ENCODE results near the gene GOLGA6L10. TPM values are rescaled to one million over a fixed set of nuclear protein-coding genes. Genes with fewer than 3 reads are reported as not detected.
"Not testable (repeated sequence)": the region's sequence is repeated elsewhere in the genome, so short reads cannot be mapped to it uniquely, and the experiment has no call there.

GOLGA6L10 gene
- 0.54 TPM for total RNA-seq

- not testable (repeated sequence) for DNase-seq (ENCODE audit: low read depth in 2 of 3, low spot score in 2 of 3)
Measured at GRCh38 chr15:82349375-82349774, at the start of gene GOLGA6L10. GOLGA6L10 (minus strand) TSS chr15:82349475; CDS start chr15:82349375, 100 bp downstream.

- DNase-seq (ENCODE audit: low read depth in 2 of 3, low spot score in 2 of 3): no peak
Measured at GRCh38 chr15:82398785-82399184, 49.5 kb upstream of the GOLGA6L10 start.

GRCh38 chr15:82397817-82398216 lies 48.5 kb upstream of the GOLGA6L10 start:
- DNase-seq (ENCODE audit: low read depth in 2 of 3, low spot score in 2 of 3): no peak

- not testable (repeated sequence) for DNase-seq (ENCODE audit: low read depth in 2 of 3, low spot score in 2 of 3)
Measured at GRCh38 chr15:82395788-82396187, 46.5 kb upstream of the GOLGA6L10 start.

- DNase-seq (ENCODE audit: low read depth in 2 of 3, low spot score in 2 of 3): no peak
Measured at GRCh38 chr15:82393671-82394070, 44.4 kb upstream of the GOLGA6L10 start.

- DNase-seq (ENCODE audit: low read depth in 2 of 3, low spot score in 2 of 3): not testable (repeated sequence)
Measured at GRCh38 chr15:82392077-82392476, 42.8 kb upstream of the GOLGA6L10 start.

GRCh38 chr15:82390152-82390551 lies 40.9 kb upstream of the GOLGA6L10 start:
- not testable (repeated sequence) for DNase-seq (ENCODE audit: low read depth in 2 of 3, low spot score in 2 of 3)

- not testable (repeated sequence) for DNase-seq (ENCODE audit: low read depth in 2 of 3, low spot score in 2 of 3)
Measured at GRCh38 chr15:82387209-82387608, 37.9 kb upstream of the GOLGA6L10 start.

- DNase-seq (ENCODE audit: low read depth in 2 of 3, low spot score in 2 of 3): not testable (repeated sequence)
Measured at GRCh38 chr15:82381330-82381955, 32.2 kb upstream of the GOLGA6L10 start.

GRCh38 chr15:82379552-82379951 lies 30.3 kb upstream of the GOLGA6L10 start:
- DNase-seq (ENCODE audit: low read depth in 2 of 3, low spot score in 2 of 3): not testable (repeated sequence)

GRCh38 chr15:82373661-82374060 lies 24.4 kb upstream of the GOLGA6L10 start:
- not testable (repeated sequence) for DNase-seq (ENCODE audit: low read depth in 2 of 3, low spot score in 2 of 3)

- no peak for DNase-seq (ENCODE audit: low read depth in 2 of 3, low spot score in 2 of 3)
Measured at GRCh38 chr15:82371656-82372055, 22.4 kb upstream of the GOLGA6L10 start.

GRCh38 chr15:82367790-82368189 lies 18.5 kb upstream of the GOLGA6L10 start:
- DNase-seq (ENCODE audit: low read depth in 2 of 3, low spot score in 2 of 3): not testable (repeated sequence)

- DNase-seq (ENCODE audit: low read depth in 2 of 3, low spot score in 2 of 3): not testable (repeated sequence)
Measured at GRCh38 chr15:82365692-82366323, 16.5 kb upstream of the GOLGA6L10 start.

- not testable (repeated sequence) for DNase-seq (ENCODE audit: low read depth in 2 of 3, low spot score in 2 of 3)
Measured at GRCh38 chr15:82364548-82364947, 15.3 kb upstream of the GOLGA6L10 start.

- not testable (repeated sequence) for DNase-seq (ENCODE audit: low read depth in 2 of 3, low spot score in 2 of 3)
Measured at GRCh38 chr15:82362790-82363189, 13.5 kb upstream of the GOLGA6L10 start.

- not testable (repeated sequence) for DNase-seq (ENCODE audit: low read depth in 2 of 3, low spot score in 2 of 3)
Measured at GRCh38 chr15:82360618-82361017, 11.3 kb upstream of the GOLGA6L10 start.

GRCh38 chr15:82355055-82355454 lies 5.8 kb upstream of the GOLGA6L10 start:
- DNase-seq (ENCODE audit: low read depth in 2 of 3, low spot score in 2 of 3): not testable (repeated sequence)

- not testable (repeated sequence) for DNase-seq (ENCODE audit: low read depth in 2 of 3, low spot score in 2 of 3)
Measured at GRCh38 chr15:82354546-82354945, 5.3 kb upstream of the GOLGA6L10 start.

- peak in 2 of 3 donors; percentile 71 to 80 for DNase-seq (ENCODE audit: low read depth in 2 of 3, low spot score in 2 of 3)
Measured at GRCh38 chr15:82347645-82348044, 1.6 kb downstream of the GOLGA6L10 start.

GRCh38 chr15:82345176-82345575 lies 4.1 kb downstream of the GOLGA6L10 start:
- DNase-seq (ENCODE audit: low read depth in 2 of 3, low spot score in 2 of 3): not testable (repeated sequence)

- not testable (repeated sequence) for DNase-seq (ENCODE audit: low read depth in 2 of 3, low spot score in 2 of 3)
Measured at GRCh38 chr15:82344421-82344820, 4.9 kb downstream of the GOLGA6L10 start.
